Gastrocnemius medialis (tissue), 4 donors: ENCODE measurements around the gene GNG4.

Experiments
- POLR2A ChIP-seq, 2 donors: fragments of 450-650 bp; IDR thresholded peaks; one replicate each; pipeline ENCODE4 v1.6.1; 2017; ENCODE audit warnings: antibody characterized with exemption in 2 of 2, mild to moderate bottlenecking in 2 of 2, moderate library complexity in 2 of 2
- TF ChIP-seq, protein P1 (sequence below), 5 experiments: fragments of 450-650 bp in 3 of 5; fragments of 200-600 bp in 2 of 5; sonication (generic) in 2 of 5; IDR thresholded peaks in 4 of 5; conservative IDR thresholded peaks in 1 of 5; 1 replicate in 4 of 5; 2 replicates in 1 of 5; pipeline ENCODE4 v1.5.1; 2016 to 2019; ENCODE audit warnings: antibody characterized with exemption in 5 of 5, mild to moderate bottlenecking in 3 of 5, moderate library complexity in 3 of 5

DNA sequence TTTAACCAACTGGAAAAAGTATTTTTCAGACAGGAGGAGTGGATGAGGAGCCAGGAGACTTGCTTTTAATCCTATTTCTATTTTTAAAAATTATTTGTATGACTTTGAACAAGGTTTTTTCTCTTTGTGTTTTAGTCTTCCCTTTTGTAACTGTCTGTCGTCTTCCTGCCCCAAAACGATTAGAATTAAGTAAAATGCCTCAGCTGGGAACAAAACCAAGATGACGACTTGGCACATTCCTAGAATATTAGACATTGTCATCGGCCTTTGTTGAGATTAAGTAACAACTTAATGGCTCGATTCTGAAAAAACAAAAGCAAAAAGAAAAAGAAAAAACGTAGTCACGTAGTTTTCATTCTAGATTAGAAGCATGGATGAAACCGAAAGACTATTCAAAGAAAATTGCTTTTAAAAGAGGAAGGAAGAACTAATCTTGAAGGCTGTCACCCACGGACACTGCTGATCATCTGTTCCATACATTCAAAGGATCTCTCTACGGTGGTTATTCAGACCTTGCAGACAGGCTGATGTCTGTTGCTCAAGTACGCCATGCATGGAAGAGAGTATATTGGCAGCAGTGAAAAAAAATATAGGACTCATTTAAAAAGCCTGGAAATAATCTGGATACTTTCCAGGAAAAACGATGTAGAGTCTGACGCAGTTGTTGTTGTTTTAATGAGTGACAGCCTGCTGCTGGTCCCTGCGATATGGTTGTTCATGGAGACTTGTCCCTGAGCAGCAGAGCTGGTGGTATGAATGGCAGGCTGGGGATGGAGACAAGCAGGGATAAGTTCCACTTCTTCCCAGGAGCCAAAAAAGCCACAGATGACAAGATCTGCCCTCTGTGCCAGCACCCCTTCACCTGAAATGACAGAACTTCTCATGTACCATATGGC is 16.8 kb downstream of the GNG4 start:
- TF ChIP-seq POLR2A (IDR thresholded peaks at IDR 0.05): no peak
- TF ChIP-seq, protein P1, sequence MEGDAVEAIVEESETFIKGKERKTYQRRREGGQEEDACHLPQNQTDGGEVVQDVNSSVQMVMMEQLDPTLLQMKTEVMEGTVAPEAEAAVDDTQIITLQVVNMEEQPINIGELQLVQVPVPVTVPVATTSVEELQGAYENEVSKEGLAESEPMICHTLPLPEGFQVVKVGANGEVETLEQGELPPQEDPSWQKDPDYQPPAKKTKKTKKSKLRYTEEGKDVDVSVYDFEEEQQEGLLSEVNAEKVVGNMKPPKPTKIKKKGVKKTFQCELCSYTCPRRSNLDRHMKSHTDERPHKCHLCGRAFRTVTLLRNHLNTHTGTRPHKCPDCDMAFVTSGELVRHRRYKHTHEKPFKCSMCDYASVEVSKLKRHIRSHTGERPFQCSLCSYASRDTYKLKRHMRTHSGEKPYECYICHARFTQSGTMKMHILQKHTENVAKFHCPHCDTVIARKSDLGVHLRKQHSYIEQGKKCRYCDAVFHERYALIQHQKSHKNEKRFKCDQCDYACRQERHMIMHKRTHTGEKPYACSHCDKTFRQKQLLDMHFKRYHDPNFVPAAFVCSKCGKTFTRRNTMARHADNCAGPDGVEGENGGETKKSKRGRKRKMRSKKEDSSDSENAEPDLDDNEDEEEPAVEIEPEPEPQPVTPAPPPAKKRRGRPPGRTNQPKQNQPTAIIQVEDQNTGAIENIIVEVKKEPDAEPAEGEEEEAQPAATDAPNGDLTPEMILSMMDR (IDR thresholded peaks at IDR 0.05 in 4 of 5, conservative IDR thresholded peaks at IDR 0.05 in 1 of 5): no peak
